ENCODE results near the gene CA6. TPM values are rescaled to one million over a fixed set of nuclear protein-coding genes. Genes with fewer than 3 reads are reported as not detected.

The CA6 gene
- total RNA-seq (2022; extraction: Qiagen RNA extraction): not detected in 5 replicates

DNA sequence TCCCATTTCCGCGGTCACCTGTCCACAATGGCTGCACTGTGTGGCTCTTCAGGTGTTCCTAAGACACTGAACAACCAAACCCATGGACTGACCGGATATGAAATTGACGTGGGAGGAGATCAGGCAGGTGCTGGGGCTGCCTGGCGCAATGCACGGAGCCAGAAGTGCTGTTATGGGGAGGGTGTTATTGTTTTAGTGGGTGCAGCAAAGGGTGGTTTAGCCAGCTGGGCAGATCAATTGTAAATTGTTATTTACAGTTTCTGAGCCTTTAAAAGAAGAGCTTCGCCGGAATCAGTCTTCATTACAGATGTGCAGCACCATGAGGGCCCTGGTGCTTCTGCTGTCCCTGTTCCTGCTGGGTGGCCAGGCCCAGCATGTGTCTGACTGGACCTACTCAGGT, at the start of gene CA6:
TSS of gene CA6 (plus strand) at position 301 of the 400 bp plus-strand sequence. CDS start at position 320, 19 bp downstream.

Other genes starting within 250 kb of the CA6 start
- gene RERE, start 128.2 kb upstream of the CA6 start, total RNA-seq (2022; extraction: Qiagen RNA extraction): 24.3 to 27.7 TPM (median 27.6 TPM) in 5 replicates
- gene ENO1, start 67.2 kb upstream of the CA6 start, total RNA-seq (2022; extraction: Qiagen RNA extraction): 2,677 to 3,354 TPM (median 2,808 TPM) in 5 replicates
- 0.06 to 0.08 TPM in 2 of 5 replicates, not detected in the others for gene SLC2A7, start 80.6 kb downstream of the CA6 start, total RNA-seq (2022; extraction: Qiagen RNA extraction)
- gene SLC2A5, start 123.8 kb downstream of the CA6 start, total RNA-seq (2022; extraction: Qiagen RNA extraction): 0.29 to 0.71 TPM (median 0.38 TPM) in 5 replicates
- gene GPR157, start 183.2 kb downstream of the CA6 start, total RNA-seq (2022; extraction: Qiagen RNA extraction): 4.2 to 7.1 TPM (median 5.2 TPM) in 5 replicates

Data from A549 treated with Hydrocortisone at 1 μM for 4 hours (cell line).